ENCODE measurements around the gene RNF5.

DNA sequence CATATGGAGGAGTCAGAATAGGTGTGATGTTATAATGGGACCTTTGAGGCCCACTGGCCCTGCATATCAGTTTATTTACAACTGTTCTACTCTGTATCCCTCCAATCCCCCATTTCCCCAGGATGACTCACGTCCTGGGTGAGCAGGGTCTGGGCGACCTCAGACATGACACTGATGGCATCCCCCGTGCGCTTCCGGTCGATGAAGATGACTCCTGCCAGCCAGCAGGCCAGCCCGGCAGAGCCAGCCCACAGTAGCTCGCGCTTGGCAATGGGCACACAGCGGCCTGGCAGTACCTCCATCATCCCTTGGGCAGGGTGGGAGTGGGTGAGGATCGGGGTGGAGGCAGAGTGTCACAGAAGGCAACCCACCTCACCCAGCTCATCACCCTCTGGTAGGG, 7.9 kb upstream of the RNF5 start:
- no peak for TF ChIP-seq POLR2A (IDR thresholded peaks at IDR 0.05)
- TF ChIP-seq, protein P1, sequence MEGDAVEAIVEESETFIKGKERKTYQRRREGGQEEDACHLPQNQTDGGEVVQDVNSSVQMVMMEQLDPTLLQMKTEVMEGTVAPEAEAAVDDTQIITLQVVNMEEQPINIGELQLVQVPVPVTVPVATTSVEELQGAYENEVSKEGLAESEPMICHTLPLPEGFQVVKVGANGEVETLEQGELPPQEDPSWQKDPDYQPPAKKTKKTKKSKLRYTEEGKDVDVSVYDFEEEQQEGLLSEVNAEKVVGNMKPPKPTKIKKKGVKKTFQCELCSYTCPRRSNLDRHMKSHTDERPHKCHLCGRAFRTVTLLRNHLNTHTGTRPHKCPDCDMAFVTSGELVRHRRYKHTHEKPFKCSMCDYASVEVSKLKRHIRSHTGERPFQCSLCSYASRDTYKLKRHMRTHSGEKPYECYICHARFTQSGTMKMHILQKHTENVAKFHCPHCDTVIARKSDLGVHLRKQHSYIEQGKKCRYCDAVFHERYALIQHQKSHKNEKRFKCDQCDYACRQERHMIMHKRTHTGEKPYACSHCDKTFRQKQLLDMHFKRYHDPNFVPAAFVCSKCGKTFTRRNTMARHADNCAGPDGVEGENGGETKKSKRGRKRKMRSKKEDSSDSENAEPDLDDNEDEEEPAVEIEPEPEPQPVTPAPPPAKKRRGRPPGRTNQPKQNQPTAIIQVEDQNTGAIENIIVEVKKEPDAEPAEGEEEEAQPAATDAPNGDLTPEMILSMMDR (IDR thresholded peaks at IDR 0.05) = no peak

Measured in esophagus squamous epithelium (tissue), 4 donors.